Epithelial cell of proximal tubule (primary cell): ENCODE measurements around the gene HHIPL1. TPM values are rescaled to one million over a fixed set of nuclear protein-coding genes. Genes with fewer than 3 reads are reported as not detected.

Source experiments
- DNase-seq: peaks from one replicate; pipeline ENCODE4 v3.0.0-alpha.2; 2011; ENCODE audit warnings: low read depth
- H3K4me3 ChIP-seq: 2 replicates; pipeline ENCODE4 v1.5.1; 2011; ENCODE audit warnings: low read depth, mild to moderate bottlenecking, low read length
- total RNA-seq: library from RNA; depleted of rRNA; stranded (reverse); fragments of >200 nt; gene quantifications from 2 replicates; pipeline ENCODE4 v1.2.3, GENCODE V29; 2015
- TF ChIP-seq, protein P1 (sequence below): conservative IDR thresholded peaks from 2 replicates; pipeline ENCODE4 v1.5.1; 2012; ENCODE audit warnings: low read depth, mild to moderate bottlenecking, low read length

Gene HHIPL1
- total RNA-seq, 1 donor from 2014 or later = 4.9 TPM

DNA sequence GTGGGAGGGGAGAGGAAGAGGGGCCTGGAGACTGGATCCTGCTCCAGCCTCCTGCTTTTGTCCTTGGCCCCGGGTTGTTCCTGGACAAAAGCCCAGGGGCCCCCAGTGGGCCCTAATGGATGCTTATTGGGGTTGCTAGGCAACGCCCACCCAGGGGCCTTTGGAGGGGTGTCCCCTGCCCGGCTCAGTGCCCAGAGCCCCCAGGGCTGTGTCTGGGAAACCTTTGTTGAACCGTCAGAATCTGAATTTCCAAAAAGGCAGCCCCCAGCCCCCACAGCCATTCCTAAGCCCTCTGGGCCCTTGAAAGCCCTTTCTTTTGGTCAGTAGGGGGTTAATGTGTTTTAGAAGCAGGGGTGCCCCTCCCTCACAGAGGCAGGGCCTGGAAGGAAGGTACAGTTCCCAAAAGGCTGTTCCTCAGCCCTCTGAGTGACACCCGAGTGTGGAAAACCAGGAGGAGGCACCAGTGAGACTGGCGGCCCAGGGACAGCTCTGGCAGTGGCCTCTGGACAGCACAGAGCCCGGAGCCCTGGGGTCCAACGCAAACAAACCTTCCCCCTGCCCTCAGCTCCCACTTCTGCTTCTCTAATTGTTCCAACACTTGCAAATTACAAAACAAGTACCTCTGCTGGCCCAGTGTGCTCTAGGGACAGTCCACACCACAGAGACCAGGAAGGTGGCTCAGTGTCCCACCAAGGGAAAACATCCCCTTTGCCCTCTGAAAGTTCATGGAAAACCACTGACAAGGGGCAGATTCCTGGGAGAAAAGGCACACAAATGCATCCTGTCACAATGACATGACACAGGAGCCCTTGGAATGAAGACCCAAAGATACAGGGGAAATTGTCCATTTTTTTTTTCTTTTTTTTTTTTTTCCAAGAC, 19.4 kb downstream of the HHIPL1 start:
- DNase-seq = no peak
- H3K4me3 ChIP-seq = no peak overlapping the region
- TF ChIP-seq, protein P1, sequence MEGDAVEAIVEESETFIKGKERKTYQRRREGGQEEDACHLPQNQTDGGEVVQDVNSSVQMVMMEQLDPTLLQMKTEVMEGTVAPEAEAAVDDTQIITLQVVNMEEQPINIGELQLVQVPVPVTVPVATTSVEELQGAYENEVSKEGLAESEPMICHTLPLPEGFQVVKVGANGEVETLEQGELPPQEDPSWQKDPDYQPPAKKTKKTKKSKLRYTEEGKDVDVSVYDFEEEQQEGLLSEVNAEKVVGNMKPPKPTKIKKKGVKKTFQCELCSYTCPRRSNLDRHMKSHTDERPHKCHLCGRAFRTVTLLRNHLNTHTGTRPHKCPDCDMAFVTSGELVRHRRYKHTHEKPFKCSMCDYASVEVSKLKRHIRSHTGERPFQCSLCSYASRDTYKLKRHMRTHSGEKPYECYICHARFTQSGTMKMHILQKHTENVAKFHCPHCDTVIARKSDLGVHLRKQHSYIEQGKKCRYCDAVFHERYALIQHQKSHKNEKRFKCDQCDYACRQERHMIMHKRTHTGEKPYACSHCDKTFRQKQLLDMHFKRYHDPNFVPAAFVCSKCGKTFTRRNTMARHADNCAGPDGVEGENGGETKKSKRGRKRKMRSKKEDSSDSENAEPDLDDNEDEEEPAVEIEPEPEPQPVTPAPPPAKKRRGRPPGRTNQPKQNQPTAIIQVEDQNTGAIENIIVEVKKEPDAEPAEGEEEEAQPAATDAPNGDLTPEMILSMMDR = no peak

DNA sequence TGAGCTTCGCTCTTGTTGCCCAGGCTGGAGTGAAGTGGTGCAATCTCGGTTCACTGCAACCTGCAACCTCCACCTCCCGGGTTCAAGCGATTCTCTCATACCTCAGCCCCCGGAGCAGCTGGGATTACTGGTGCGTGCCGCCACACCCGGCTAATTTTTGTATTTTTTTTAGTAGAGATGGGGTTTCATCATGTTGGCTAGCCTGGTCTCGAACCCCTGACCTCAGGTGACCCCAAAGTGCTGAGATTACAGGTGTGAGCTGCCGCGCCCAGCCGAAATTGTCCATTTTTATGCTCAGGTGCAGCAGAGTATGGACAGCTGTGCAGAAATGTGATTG, 20.0 kb downstream of the HHIPL1 start:
- no peak overlapping the region for H3K4me3 ChIP-seq
- TF ChIP-seq, protein P1 = no peak
- no peak for DNase-seq

DNA sequence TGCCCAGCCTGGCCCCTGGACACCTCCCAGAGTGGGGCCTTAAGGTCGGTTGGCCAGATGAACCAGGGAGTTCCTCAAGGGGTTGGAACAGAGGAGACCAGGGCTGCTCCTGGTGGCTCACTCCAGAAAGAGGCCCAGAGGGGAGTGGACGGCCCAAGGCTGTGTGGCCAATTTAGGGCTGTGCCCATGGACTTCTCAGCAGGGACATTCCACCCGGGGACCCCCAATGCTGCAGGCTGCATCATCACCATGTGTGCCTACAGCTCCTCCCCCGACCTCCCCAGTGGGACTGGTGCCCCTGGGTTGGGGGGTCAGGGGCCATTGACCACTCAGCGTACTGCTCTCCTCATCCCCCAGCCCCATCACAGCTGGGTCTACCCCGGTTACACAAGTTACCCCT, 21.6 kb downstream of the HHIPL1 start:
- no peak overlapping the region for H3K4me3 ChIP-seq
- TF ChIP-seq, protein P1 = no peak
- DNase-seq = no peak

DNA sequence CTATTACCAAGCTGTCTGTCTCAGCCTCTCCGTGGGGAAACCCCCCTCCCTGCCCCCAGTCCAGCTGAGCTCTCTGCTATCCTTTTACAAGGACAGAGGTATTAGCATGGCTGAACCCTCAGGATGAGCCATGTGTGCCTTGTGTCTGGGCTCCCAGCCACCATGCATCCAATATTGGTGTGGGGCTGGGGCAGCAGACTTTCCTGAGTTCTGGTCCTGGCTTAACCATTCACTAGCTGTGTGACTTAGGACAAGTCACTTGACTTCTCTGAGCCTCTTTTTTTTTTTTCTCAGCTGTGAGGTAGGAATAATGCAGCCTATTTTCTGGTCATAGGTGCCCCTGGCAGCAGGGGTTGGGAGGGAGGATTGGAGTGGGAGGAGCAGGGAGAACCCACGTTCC, 22.1 kb downstream of the HHIPL1 start:
- H3K4me3 ChIP-seq = no peak overlapping the region
- no peak for DNase-seq
- TF ChIP-seq, protein P1 = no peak

DNA sequence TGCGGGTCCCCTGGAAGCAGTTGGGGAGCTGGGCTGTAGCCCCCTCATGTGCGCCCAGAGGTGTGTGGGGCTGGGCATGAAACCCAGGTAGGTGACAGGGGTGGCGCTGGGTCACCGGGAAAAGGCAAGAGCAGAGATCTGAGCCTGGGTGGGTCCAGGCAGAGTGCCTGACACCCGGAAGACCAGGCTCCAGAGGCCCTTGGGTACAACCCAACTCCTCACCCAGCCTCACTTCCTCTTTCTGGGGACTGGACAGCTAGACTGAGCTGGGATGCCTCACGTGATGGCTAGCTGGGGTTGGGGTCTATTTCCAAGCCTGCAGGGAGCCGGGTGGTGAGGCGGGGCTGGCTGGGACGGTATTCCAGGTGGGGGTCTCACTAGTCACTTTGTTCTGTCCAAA, 22.9 kb downstream of the HHIPL1 start:
- no peak for DNase-seq
- no peak overlapping the region for H3K4me3 ChIP-seq
- TF ChIP-seq, protein P1 = no peak

DNA sequence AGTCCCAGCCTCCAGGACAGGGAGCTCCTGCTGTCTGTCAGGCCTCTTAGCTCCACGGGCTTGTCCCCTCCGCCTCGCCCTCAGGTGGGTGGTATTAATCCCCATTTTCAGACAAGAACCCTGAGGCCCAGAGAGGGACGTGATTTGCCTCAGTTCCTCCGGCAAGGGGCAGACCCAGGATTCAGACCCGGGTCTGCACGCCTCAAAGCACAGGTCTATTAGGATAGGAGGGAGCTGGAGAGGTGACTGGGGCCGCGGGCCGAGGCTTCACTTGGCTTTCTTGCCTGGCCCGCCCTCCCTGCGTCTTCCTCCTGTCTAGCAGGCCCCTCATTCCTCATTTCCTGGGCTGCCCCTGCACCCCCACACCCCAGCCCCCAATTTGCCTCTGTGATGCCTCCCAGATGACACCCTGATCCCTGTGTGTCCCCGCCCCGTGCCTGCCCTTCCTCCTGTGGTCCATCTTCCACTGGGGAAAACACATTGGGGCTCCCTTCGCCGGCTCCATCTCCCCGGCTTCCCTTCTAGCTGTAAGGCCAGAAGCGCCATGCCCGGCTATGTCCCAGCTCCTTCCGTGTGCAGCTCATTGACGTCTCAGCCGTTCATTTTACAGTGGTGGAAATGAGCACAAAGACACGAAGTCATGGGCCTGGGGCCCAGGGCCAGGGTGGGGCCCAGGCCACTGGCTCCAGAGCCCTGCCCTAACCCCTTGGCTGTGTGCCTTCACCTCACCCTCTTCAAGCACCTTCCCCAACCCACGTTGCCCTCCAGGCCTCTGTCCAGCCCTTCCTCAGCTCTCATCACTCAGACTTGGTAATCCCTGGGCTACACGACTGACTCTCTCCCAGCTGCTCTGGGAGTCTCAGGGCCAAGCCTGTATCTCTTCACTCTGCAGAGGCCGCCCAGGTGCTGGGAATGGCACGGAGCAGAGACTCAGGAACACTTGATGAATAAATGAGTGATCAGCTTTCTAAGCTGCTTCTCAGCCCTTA, 23.7 kb downstream of the HHIPL1 start:
- TF ChIP-seq, protein P1 = no peak
- H3K4me3 ChIP-seq = no peak overlapping the region
- DNase-seq = no peak
